WTC11 (cell line): Measurements from ENCODE around the gene IQGAP2. TPM values are rescaled to one million over a fixed set of nuclear protein-coding genes. Genes with fewer than 3 reads are reported as not detected.

Experiments used
- ATAC-seq: fragments of 200-7000 bp; cut with Tn5 transposase; 2 replicates; pipeline ENCODE4 v1.10.0; 2021; ENCODE audit warnings: mild to moderate bottlenecking, moderate library complexity
- CTCF ChIA-PET: fragments of 300-600 bp; sonication (Branson Sonifier 250); formaldehyde crosslinking; loops from one replicate; lab custom pipeline; 2021; ENCODE audit warnings: antibody characterized with exemption; lab: Charles Lee
- POLR2A ChIA-PET: fragments of 350-600 bp; sonication (Branson Sonifier 250); formaldehyde crosslinking; loops from one replicate; lab custom pipeline; 2021; ENCODE audit warnings: antibody characterized with exemption; lab: Charles Lee
- DNase-seq: peaks from one replicate; pipeline ENCODE4 v3.0.0; 2021; ENCODE audit warnings: low spot score
- H3K27ac Mint-ChIP-seq: 2 replicates; pipeline ENCODE4 v1.8.0; 2021; ENCODE audit warnings: mixed read lengths
- H3K27me3 Mint-ChIP-seq: 2 replicates; pipeline ENCODE4 v1.8.0; 2021; ENCODE audit warnings: low read depth, mild to moderate bottlenecking, moderate library complexity, mixed read lengths
- H3K36me3 Mint-ChIP-seq: 2 replicates; pipeline ENCODE4 v1.8.0; 2021; ENCODE audit warnings: mixed read lengths
- H3K4me1 Mint-ChIP-seq: 2 replicates; pipeline ENCODE4 v1.8.0; 2022; ENCODE audit warnings: mixed read lengths
- H3K4me3 Mint-ChIP-seq: 2 replicates; pipeline ENCODE4 v1.8.0; 2021; ENCODE audit warnings: mild to moderate bottlenecking, moderate library complexity, mixed read lengths
- H3K9me3 Mint-ChIP-seq: 2 replicates; pipeline ENCODE4 v1.8.0; 2021; ENCODE audit warnings: mixed read lengths
- ATF1 ChIP-seq: sonication (generic); formaldehyde crosslinking; IDR thresholded peaks from 2 replicates; pipeline ENCODE4 v1.8.1; 2023; ENCODE audit warnings: mild to moderate bottlenecking, moderate library complexity, missing genetic modification reagents
- EMX1 ChIP-seq: fragments of 250-450 bp; sonication (Bioruptor Pico); IDR thresholded peaks from 2 replicates; pipeline ENCODE4 v1.8.0; 2021; ENCODE audit warnings: mild to moderate bottlenecking
- FOXK1 ChIP-seq: sonication (generic); formaldehyde crosslinking; IDR thresholded peaks from 2 replicates; pipeline ENCODE4 v1.8.0; 2022; ENCODE audit warnings: mild to moderate bottlenecking, moderate library complexity, missing genetic modification reagents
- FOXP1 ChIP-seq: sonication (generic); formaldehyde crosslinking; IDR thresholded peaks from 2 replicates; pipeline ENCODE4 v1.8.0; 2022; ENCODE audit warnings: missing genetic modification reagents, mild to moderate bottlenecking, moderate library complexity, borderline replicate concordance
- GTF2I ChIP-seq: fragments of 250-450 bp; sonication (Bioruptor Pico); conservative IDR thresholded peaks from 2 replicates; pipeline ENCODE4 v1.4.0; 2021; ENCODE audit warnings: mild to moderate bottlenecking
- JAZF1 ChIP-seq: fragments of 250-450 bp; sonication (Bioruptor Pico); IDR thresholded peaks from 2 replicates; pipeline ENCODE4 v1.9.0; 2021; ENCODE audit warnings: moderate library complexity, mild to moderate bottlenecking, inconsistent platforms
- MLX ChIP-seq: sonication (generic); formaldehyde crosslinking; IDR thresholded peaks from 2 replicates; pipeline ENCODE4 v1.8.1; 2023; ENCODE audit warnings: mild to moderate bottlenecking, missing genetic modification reagents, moderate library complexity
- MYBL2 ChIP-seq: sonication (generic); formaldehyde crosslinking; IDR thresholded peaks from 2 replicates; pipeline ENCODE4 v1.8.1; 2023; ENCODE audit warnings: mild to moderate bottlenecking, moderate library complexity, missing genetic modification reagents
- NFATC4 ChIP-seq: fragments of 250-450 bp; sonication (Bioruptor Pico); IDR thresholded peaks from 2 replicates; pipeline ENCODE4 v1.9.0; 2021; ENCODE audit warnings: mild to moderate bottlenecking
- NFE2L1 ChIP-seq: sonication (generic); formaldehyde crosslinking; IDR thresholded peaks from 2 replicates; pipeline ENCODE4 v1.8.1; 2023; ENCODE audit warnings: missing genetic modification reagents
- OVOL2 ChIP-seq: fragments of 250-450 bp; sonication (Bioruptor Pico); IDR thresholded peaks from 2 replicates; pipeline ENCODE4 v1.9.0; 2021; ENCODE audit warnings: mild to moderate bottlenecking, borderline replicate concordance
- PRRX2 ChIP-seq: fragments of 250-450 bp; sonication (Bioruptor Pico); IDR thresholded peaks from 2 replicates; pipeline ENCODE4 v1.8.0; 2021; ENCODE audit warnings: mild to moderate bottlenecking
- RORB ChIP-seq: fragments of 250-450 bp; sonication (Bioruptor Pico); IDR thresholded peaks from 2 replicates; pipeline ENCODE4 v1.9.0; 2021; ENCODE audit warnings: mild to moderate bottlenecking
- SMAD4 ChIP-seq: sonication (generic); formaldehyde crosslinking; IDR thresholded peaks from 2 replicates; pipeline ENCODE4 v1.8.0; 2022; ENCODE audit warnings: mild to moderate bottlenecking, missing genetic modification reagents
- SOX15 ChIP-seq: fragments of 250-450 bp; sonication (Bioruptor Pico); IDR thresholded peaks from 2 replicates; pipeline ENCODE4 v1.9.0; 2021; ENCODE audit warnings: mild to moderate bottlenecking
- TCF7 ChIP-seq: sonication (generic); formaldehyde crosslinking; IDR thresholded peaks from 2 replicates; pipeline ENCODE4 v1.8.0; 2022; ENCODE audit warnings: mild to moderate bottlenecking, low read depth, missing genetic modification reagents, moderate library complexity
- TEAD4 ChIP-seq: sonication (generic); formaldehyde crosslinking; IDR thresholded peaks from 2 replicates; pipeline ENCODE4 v1.8.0; 2022; ENCODE audit warnings: mild to moderate bottlenecking, missing genetic modification reagents
- ZNF219 ChIP-seq: sonication (generic); formaldehyde crosslinking; IDR thresholded peaks from 2 replicates; pipeline ENCODE4 v1.8.0; 2023; ENCODE audit warnings: missing genetic modification reagents, mild to moderate bottlenecking, borderline replicate concordance
- ZNF232 ChIP-seq: sonication (generic); formaldehyde crosslinking; IDR thresholded peaks from 2 replicates; pipeline ENCODE4 v1.8.0; 2022; ENCODE audit warnings: mild to moderate bottlenecking, missing genetic modification reagents
- ZNF317 ChIP-seq: sonication (generic); formaldehyde crosslinking; IDR thresholded peaks from 2 replicates; pipeline ENCODE4 v1.8.1; 2023; ENCODE audit warnings: low read depth, mild to moderate bottlenecking, moderate library complexity, missing genetic modification reagents, borderline replicate concordance
- ZNF416 ChIP-seq: fragments of 250-450 bp; sonication (Bioruptor Pico); IDR thresholded peaks from 2 replicates; pipeline ENCODE4 v1.9.0; 2021; ENCODE audit warnings: mild to moderate bottlenecking, inconsistent platforms
- total RNA-seq: library from RNA; stranded (reverse); gene quantifications from 3 replicates; pipeline ENCODE4 v1.2.3, GENCODE V29; 2021
- TF ChIP-seq, protein P1 (sequence below): fragments of 250-450 bp; sonication (Bioruptor Pico); IDR thresholded peaks from 2 replicates; pipeline ENCODE4 v2.1.2; 2022; ENCODE audit warnings: mild to moderate bottlenecking, moderate library complexity
- TF ChIP-seq, protein P2 (sequence below): fragments of 250-450 bp; sonication (Bioruptor Pico); IDR thresholded peaks from 2 replicates; pipeline ENCODE4 v1.9.0; 2021; ENCODE audit warnings: moderate library complexity, mild to moderate bottlenecking, inconsistent platforms, borderline replicate concordance
- TF ChIP-seq, protein P3 (sequence below): sonication (generic); formaldehyde crosslinking; IDR thresholded peaks from 2 replicates; pipeline ENCODE4 v1.8.0; 2022; ENCODE audit warnings: mild to moderate bottlenecking, missing genetic modification reagents
- TF ChIP-seq, protein P4 (sequence below): sonication (generic); formaldehyde crosslinking; IDR thresholded peaks from 2 replicates; pipeline ENCODE4 v1.8.0; 2022; ENCODE audit warnings: mild to moderate bottlenecking, missing genetic modification reagents
- TF ChIP-seq, protein P5 (sequence below): fragments of 250-450 bp; sonication (Bioruptor Pico); IDR thresholded peaks from 2 replicates; pipeline ENCODE4 v1.9.0; 2021; ENCODE audit warnings: mild to moderate bottlenecking
- TF ChIP-seq, protein P6 (sequence below): sonication (generic); formaldehyde crosslinking; IDR thresholded peaks from 2 replicates; pipeline ENCODE4 v1.8.1; 2023; ENCODE audit warnings: mild to moderate bottlenecking, missing genetic modification reagents, moderate library complexity
- TF ChIP-seq, protein P7 (sequence below): sonication (generic); formaldehyde crosslinking; IDR thresholded peaks from 2 replicates; pipeline ENCODE4 v1.8.1; 2022; ENCODE audit warnings: low read depth, missing genetic modification reagents, borderline replicate concordance

The IQGAP2 gene
- total RNA-seq, 1 experiment from 2014 or later, result 70.6 TPM

DNA sequence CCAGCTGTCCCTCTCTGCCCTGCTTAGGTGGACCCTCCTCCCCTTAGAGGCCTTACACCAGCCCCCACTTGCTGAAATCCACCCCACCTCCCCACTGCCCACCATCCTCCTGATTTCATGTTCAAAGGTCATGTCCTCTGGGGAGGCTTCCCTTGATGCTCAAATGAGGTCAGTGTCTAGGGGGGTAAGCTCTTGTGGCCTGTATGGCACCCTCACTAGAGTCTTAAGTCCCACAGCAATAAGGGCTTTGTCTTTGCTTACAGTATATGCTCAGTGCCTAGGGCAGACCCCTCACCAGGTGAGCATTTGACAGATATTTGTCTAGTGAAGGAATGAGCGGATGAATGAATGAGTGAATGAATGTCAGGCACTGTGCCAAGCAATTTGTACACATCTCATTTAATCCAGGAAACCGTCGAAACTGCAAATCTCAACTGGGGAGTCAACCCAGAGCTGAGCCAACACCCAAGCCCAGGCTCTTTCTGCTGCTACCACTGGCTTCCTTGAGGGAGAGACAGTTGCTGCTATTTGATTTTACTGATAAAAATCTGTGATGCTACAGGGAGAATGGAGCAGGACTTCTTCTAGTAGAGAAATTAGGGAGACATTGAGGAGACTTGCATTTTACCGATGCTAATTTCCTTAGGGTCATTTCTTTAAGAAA is 101.9 kb downstream of the IQGAP2 start:
- Mint-ChIP-seq H3K36me3 (no peaks in the 10 kb centered on the region), H3K4me3 (no peak overlapping the region), H3K4me1 (peaks cover 43% of the 10 kb centered on the region), H3K27ac (peak overlapping the region; percentile 12; the same call in 1 of the 2 replicates), H3K9me3 (no peaks in the 10 kb centered on the region), H3K27me3 (no peaks in the 10 kb centered on the region)
- CTCF ChIA-PET, result interaction anchor here (0.9 to 1.1 kb wide), 2 partner anchors 21 to 103 kb away, joined by 3 to 4 read pairs; no protein-coding TSS in a partner anchor
- TF ChIP-seq, protein P1, sequence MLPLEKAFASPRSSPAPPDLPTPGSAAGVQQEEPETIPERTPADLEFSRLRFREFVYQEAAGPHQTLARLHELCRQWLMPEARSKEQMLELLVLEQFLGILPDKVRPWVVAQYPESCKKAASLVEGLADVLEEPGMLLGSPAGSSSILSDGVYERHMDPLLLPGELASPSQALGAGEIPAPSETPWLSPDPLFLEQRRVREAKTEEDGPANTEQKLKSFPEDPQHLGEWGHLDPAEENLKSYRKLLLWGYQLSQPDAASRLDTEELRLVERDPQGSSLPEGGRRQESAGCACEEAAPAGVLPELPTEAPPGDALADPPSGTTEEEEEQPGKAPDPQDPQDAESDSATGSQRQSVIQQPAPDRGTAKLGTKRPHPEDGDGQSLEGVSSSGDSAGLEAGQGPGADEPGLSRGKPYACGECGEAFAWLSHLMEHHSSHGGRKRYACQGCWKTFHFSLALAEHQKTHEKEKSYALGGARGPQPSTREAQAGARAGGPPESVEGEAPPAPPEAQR (CRISPR knock-in tag), result no peak
- TF ChIP-seq, protein P2, sequence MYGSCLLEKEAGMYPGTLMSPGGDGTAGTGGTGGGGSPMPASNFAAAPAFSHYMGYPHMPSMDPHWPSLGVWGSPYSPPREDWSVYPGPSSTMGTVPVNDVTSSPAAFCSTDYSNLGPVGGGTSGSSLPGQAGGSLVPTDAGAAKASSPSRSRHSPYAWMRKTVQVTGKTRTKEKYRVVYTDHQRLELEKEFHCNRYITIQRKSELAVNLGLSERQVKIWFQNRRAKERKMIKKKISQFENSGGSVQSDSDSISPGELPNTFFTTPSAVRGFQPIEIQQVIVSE (CRISPR knock-in tag), result no peak
- TF ChIP-seq MYBL2 (CRISPR knock-in tag) (no peak), ZNF219 (CRISPR knock-in tag) (no peak), NFE2L1 (no peak), PRRX2 (CRISPR knock-in tag) (no peak), TEAD4 (CRISPR knock-in tag) (no peak), MLX (CRISPR knock-in tag) (no peak), SMAD4 (CRISPR knock-in tag) (no peak), FOXK1 (CRISPR knock-in tag) (no peak), ATF1 (CRISPR knock-in tag) (no peak), FOXP1 (CRISPR knock-in tag) (no peak), NFATC4 (CRISPR knock-in tag) (no peak), RORB (CRISPR knock-in tag) (no peak)
- TF ChIP-seq, protein P3, sequence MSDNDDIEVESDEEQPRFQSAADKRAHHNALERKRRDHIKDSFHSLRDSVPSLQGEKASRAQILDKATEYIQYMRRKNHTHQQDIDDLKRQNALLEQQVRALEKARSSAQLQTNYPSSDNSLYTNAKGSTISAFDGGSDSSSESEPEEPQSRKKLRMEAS (CRISPR knock-in tag), result no peak
- TF ChIP-seq, protein P4, sequence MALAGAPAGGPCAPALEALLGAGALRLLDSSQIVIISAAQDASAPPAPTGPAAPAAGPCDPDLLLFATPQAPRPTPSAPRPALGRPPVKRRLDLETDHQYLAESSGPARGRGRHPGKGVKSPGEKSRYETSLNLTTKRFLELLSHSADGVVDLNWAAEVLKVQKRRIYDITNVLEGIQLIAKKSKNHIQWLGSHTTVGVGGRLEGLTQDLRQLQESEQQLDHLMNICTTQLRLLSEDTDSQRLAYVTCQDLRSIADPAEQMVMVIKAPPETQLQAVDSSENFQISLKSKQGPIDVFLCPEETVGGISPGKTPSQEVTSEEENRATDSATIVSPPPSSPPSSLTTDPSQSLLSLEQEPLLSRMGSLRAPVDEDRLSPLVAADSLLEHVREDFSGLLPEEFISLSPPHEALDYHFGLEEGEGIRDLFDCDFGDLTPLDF (CRISPR knock-in tag), result no peak
- TF ChIP-seq, protein P5, sequence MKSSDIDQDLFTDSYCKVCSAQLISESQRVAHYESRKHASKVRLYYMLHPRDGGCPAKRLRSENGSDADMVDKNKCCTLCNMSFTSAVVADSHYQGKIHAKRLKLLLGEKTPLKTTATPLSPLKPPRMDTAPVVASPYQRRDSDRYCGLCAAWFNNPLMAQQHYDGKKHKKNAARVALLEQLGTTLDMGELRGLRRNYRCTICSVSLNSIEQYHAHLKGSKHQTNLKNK, result no peak
- TF ChIP-seq, protein P6, sequence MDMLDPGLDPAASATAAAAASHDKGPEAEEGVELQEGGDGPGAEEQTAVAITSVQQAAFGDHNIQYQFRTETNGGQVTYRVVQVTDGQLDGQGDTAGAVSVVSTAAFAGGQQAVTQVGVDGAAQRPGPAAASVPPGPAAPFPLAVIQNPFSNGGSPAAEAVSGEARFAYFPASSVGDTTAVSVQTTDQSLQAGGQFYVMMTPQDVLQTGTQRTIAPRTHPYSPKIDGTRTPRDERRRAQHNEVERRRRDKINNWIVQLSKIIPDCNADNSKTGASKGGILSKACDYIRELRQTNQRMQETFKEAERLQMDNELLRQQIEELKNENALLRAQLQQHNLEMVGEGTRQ (CRISPR knock-in tag), result no peak
- ATAC-seq, result no peak
- POLR2A ChIA-PET, result no interaction called here
- DNase-seq, result no peak

DNA sequence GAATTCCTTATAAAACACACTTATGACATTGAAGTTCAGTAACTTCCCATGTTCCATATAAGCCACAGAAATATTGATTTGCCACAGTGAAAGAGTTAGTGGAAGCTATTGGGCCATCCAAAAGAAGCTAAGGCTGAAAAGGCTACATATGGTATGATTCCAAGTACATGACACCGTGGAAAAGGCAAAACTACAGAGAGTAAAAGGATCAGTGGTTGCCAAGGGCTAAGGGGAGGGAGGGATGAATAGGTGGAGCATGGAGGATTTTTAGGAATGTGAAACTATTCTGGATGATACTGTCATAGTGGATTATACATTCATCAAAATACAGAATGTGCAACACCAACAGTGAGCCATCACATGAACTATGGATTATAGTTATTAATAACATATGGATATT is 110.4 kb downstream of the IQGAP2 start:
- ChIA-PET POLR2A (no interaction called here), CTCF (interaction anchor here (0.6 to 3.4 kb wide), 3 partner anchors 30 to 111 kb away, joined by 3 to 9 read pairs (median 3); no protein-coding TSS in a partner anchor)
- no peaks in the 10 kb centered on the region for H3K27me3 Mint-ChIP-seq
- peaks cover 36% of the 10 kb centered on the region for H3K4me1 Mint-ChIP-seq
- peak overlapping the region; percentile 60 for H3K27ac Mint-ChIP-seq
- H3K4me3 Mint-ChIP-seq, result no peak overlapping the region
- peaks cover 11% of the 10 kb centered on the region for H3K36me3 Mint-ChIP-seq
- DNase-seq (no peak), ATAC-seq (no peak; the same call in 1 of the 2 replicates)
- H3K9me3 Mint-ChIP-seq, result peaks cover 11% of the 10 kb centered on the region
- TF ChIP-seq GTF2I (CRISPR knock-in tag) (no peak), FOXP1 (CRISPR knock-in tag) (no peak), ZNF317 (CRISPR knock-in tag) (no peak), JAZF1 (CRISPR knock-in tag) (no peak), SOX15 (CRISPR knock-in tag) (no peak), OVOL2 (CRISPR knock-in tag) (no peak), ZNF232 (CRISPR knock-in tag) (no peak), ZNF416 (CRISPR knock-in tag) (no peak), TCF7 (CRISPR knock-in tag) (no peak), EMX1 (CRISPR knock-in tag) (no peak)
- TF ChIP-seq, protein P2 (CRISPR knock-in tag), result no peak
- TF ChIP-seq, protein P7, sequence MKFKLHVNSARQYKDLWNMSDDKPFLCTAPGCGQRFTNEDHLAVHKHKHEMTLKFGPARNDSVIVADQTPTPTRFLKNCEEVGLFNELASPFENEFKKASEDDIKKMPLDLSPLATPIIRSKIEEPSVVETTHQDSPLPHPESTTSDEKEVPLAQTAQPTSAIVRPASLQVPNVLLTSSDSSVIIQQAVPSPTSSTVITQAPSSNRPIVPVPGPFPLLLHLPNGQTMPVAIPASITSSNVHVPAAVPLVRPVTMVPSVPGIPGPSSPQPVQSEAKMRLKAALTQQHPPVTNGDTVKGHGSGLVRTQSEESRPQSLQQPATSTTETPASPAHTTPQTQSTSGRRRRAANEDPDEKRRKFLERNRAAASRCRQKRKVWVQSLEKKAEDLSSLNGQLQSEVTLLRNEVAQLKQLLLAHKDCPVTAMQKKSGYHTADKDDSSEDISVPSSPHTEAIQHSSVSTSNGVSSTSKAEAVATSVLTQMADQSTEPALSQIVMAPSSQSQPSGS, result no peak
